Epidermal melanocyte (primary cell): ENCODE measurements around the gene ERP27.

Source experiments
- DNase-seq: peaks from one replicate; pipeline ENCODE4 v3.0.0; 2011; ENCODE audit warnings: low spot score; ENCODE audit not compliant: insufficient read length

Gene ERP27

GRCh38 chr12:14938301-14938700 lies at the start of gene ERP27:
ERP27 (minus strand) TSS chr12:14938537; CDS start chr12:14938508, 29 bp downstream.
- no peak for DNase-seq

GRCh38 chr12:14988035-14988434 lies 49.7 kb upstream of the ERP27 start:
- DNase-seq: no peak

- no peak for DNase-seq
Measured at GRCh38 chr12:14986449-14986848, 48.1 kb upstream of the ERP27 start.

- DNase-seq: no peak
Measured at GRCh38 chr12:14984766-14985285, 46.5 kb upstream of the ERP27 start.

- no peak for DNase-seq
Measured at GRCh38 chr12:14984036-14984435, 45.7 kb upstream of the ERP27 start.

- no peak for DNase-seq
Measured at GRCh38 chr12:14982991-14983390, 44.7 kb upstream of the ERP27 start.

GRCh38 chr12:14982562-14982961 lies 44.2 kb upstream of the ERP27 start:
- DNase-seq: no peak

GRCh38 chr12:14981049-14981448 lies 42.7 kb upstream of the ERP27 start:
- no peak for DNase-seq

- no peak for DNase-seq
Measured at GRCh38 chr12:14979468-14979867, 41.1 kb upstream of the ERP27 start.

- no peak for DNase-seq
Measured at GRCh38 chr12:14976658-14977057, 38.3 kb upstream of the ERP27 start.

- DNase-seq: no peak
Measured at GRCh38 chr12:14975457-14975856, 37.1 kb upstream of the ERP27 start.

GRCh38 chr12:14974633-14975032 lies 36.3 kb upstream of the ERP27 start:
- DNase-seq: no peak

GRCh38 chr12:14972816-14973215 lies 34.5 kb upstream of the ERP27 start, which contains the start of gene PDE6H:
PDE6H (plus strand) TSS chr12:14973042; CDS start chr12:14978013, 4,971 bp downstream.
- DNase-seq: no peak

- DNase-seq: no peak
Measured at GRCh38 chr12:14970473-14970872, 32.1 kb upstream of the ERP27 start.

- DNase-seq: no peak
Measured at GRCh38 chr12:14968478-14968877, 30.1 kb upstream of the ERP27 start.

- DNase-seq: no peak
Measured at GRCh38 chr12:14965221-14965620, 26.9 kb upstream of the ERP27 start.

GRCh38 chr12:14964406-14964805 lies 26.1 kb upstream of the ERP27 start:
- no peak for DNase-seq

GRCh38 chr12:14963520-14963919 lies 25.2 kb upstream of the ERP27 start:
- DNase-seq: no peak

- no peak for DNase-seq
Measured at GRCh38 chr12:14962797-14963196, 24.5 kb upstream of the ERP27 start.

- DNase-seq: no peak
Measured at GRCh38 chr12:14962153-14962539, 23.8 kb upstream of the ERP27 start.

GRCh38 chr12:14961466-14962152 lies 23.3 kb upstream of the ERP27 start, which contains the start of gene ARHGDIB:
ARHGDIB (minus strand) TSS chr12:14961601; CDS start chr12:14950712, 10,889 bp downstream.
- no peak for DNase-seq

GRCh38 chr12:14960548-14961465 lies 22.5 kb upstream of the ERP27 start:
- DNase-seq: no peak
